ENCODE measurements around the gene KCTD10.
A peak's percentile ranks its signal among the peaks of the same experiment; 100 is the strongest.

KCTD10 gene, protein sequence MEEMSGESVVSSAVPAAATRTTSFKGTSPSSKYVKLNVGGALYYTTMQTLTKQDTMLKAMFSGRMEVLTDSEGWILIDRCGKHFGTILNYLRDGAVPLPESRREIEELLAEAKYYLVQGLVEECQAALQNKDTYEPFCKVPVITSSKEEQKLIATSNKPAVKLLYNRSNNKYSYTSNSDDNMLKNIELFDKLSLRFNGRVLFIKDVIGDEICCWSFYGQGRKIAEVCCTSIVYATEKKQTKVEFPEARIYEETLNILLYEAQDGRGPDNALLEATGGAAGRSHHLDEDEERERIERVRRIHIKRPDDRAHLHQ

DNA sequence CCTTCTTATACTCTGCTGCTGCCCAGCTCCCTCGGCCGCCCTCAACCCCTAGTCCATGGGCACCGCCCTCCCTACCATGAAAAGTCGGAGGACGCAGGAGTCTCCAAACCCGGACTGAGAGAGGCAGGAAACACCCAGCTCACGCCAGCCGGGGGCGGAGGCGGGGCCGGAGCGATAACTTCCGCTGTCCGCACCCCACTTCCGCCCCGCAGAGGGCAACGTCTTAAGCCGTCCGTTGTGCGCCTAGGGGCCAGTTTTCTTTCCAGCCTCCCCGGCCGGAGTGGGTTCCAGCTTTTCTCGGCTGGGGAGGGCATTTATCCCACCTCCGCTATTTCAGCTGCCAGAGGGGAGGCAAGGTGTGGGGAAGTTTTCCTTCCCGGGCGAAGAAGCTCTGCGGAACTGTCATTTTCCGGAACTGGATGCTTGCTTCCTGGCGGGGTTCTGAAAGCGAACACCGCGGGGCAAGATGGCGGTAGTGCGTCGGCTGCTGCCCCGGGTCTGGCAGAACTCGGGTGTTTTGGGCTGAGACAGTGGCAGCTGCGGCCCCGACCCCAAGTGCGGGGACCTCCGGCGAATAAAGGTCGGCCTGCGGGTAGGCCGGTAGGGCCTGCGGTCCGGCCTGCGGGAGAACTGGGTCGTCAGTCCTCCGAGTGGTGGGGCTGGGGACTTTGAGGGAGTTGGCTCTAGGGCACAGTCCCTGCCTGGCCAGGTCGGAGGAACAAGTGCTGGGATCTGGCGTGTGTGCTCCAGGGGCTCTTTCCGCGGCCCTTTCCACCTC, at the start of gene KCTD10, which contains the start of gene UBE3B:
Gene KCTD10 (minus strand): TSS at position 116 of the 778 bp plus-strand sequence. CDS start 38 bp downstream, at position 78.
Gene UBE3B (plus strand): TSS at position 450 of the 778 bp plus-strand sequence. CDS start 5,918 bp downstream, outside the sequence.
- DNase-seq, result peak; percentile 74 to 99

DNA sequence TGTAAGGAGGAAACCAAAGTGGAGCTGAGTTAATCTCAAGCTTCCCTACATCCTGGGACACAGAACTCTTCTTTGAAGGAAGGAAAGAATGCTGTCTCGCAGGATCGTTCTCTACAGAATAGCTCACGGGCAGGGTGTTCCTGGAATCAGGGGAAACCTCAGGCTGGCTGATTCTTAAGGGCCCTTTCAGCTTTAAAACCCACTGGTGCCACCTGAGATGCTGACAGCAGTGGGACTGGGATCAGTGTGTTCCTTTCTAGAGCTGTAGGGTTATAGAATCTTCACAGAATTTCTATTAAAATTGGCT, 48.1 kb upstream of the KCTD10 start:
- no peak for DNase-seq

DNA sequence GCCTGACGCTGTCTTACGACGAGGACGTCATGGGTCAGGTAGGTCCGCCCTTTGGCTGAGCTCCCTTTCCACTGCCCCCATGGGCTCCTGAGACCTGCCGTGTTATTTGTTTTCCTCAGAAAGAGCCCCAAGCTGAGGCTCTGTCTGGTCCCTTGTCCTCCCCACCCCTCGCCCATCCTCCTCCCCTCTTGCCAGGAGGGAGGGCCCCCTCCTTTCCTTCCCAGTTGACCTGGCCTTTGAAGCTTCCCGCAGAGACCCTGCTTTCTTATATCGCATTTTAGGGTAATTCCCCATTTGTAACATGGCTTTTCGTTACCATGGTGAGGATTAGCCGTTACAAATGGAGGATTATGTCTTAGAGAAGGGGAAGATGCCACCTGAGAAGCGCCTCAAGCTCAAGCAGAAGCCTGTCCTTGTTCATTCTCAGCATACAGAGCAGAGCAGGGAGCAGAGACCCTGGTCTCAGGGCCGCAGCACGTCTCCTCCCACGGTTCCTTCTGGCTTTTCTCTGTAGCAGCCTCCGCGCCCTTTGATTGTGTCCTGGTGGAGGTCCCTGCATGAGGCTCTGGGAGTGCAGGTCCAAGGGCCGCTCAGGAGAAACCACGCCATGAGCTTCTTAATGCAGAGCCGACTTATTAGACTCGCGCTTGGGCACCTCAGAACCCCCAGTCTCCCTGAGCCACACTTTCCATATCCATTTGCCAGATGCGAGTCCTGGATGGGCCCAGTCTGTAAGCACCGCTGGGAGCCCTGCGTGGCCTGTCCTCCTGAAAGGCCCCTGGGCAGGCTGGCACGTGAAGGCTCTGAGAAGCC, 47.6 kb upstream of the KCTD10 start:
- no peak for DNase-seq

DNA sequence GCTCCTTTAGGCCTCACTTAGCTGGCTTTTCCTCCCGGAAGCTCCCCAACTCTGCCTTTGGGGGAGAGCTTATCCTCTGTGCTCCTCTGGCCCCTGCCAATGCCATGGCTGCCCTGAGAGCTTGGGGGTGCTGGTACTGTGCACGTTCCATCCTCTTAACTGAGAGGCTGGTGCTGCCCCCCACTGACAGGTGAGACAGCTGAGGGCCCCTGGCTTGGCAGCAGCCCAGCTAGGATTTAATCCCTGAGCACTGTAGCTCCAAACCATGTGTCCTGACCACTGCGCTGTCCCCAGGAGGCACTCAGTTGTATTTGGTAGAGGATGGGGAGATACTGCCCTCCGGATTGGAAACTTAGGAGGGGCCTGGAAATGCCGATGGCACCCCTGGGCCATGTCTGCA, 46.4 kb upstream of the KCTD10 start:
- DNase-seq, result no peak

DNA sequence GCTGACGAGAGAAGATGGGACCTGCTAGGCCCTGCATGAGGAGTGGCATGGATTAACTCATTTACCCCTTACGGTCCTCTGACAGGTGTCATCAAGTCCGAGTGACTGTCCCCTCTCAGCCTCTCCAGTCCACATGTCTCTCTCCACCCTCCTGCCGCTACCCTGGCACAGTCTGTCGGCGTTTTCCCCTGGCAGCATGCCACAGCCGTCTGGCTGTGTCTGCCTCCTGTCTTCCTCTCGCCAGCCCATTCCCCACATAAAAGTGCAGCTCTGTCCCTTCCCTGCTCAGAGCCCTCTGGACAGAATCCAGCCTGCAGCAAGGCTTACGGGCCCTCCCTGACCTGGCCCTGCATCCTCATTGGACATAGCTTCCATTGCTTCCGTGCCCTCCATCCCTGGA, 46.0 kb upstream of the KCTD10 start:
- no peak for DNase-seq

DNA sequence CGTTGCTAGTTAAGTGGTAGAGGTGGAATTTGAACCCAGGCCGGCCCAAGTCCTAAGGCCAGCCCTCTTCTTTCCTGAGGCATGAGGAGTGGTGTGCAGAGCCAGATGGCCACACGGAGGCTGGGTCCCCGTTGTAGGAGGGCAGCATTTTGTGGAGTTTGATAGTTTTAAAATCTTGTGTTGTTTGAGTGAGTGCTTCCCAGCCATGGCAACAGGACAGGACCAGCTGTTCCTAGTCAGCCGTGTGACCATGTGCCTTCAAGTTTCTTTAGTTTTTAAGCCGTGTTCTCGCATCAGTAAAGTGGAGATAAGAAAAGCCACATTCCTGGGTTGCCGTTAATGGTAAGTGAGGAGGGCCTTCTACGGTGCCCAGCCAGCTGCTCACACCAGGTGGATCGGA, 44.7 kb upstream of the KCTD10 start:
- no peak for DNase-seq

DNA sequence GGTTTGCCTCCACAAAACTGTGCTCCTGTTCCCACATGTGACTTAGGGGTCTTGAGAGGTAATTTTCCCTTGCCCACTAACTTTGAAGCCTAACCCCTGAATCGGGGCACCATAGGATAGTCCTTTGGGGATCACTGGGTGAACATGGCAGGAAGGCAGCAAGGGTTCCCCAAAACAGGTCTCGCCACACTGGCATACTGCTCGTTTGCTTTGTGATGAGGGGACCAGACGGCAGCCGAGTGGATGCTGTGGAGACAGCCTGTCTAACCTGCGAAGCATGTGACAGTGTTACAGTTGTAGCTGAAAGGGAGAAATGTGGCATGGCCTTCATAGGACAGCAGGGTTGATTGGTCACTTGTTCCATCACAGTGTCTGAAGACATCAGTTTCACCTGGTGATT, 42.7 kb upstream of the KCTD10 start:
- DNase-seq, result no peak

DNA sequence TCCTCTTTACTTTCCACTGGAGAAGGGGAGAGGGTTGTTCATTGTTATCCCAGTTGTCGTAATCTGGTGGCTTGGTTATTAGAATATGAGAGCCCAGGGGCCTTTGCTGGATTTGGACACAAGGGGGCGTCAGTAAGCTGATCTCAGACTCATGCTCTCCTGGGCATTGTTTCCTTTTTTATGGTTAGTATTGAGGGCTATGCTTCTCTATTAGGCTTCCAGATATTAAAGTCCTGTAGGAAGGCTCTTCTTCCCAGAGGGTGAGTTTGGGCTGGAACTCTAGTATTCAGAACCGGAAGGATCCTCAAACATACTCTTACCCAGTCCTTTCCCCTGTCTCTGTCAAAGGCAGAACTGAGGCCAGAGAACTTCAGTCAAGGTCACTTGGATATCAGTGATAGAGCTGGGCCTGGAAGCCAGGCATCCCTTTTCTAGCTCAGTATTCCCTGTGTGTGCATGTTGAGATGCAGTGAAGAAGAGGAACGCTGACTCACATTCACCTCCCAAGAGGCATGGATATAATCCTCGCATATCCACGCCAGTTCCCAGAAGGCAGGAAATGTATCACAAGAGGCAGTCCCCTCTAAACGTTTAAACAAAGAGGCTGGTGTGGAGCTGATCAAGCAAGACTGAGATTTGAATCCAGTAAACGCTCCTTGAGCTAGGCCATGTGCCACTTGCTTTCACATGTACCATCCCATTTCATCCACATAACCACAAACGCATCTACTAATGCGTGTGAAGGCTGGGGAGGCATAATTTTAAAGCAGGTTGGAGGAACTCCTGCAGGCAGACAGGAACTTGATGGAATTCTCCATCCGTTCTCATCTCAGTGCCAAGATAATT, 41.9 kb upstream of the KCTD10 start:
- DNase-seq, result no peak

DNA sequence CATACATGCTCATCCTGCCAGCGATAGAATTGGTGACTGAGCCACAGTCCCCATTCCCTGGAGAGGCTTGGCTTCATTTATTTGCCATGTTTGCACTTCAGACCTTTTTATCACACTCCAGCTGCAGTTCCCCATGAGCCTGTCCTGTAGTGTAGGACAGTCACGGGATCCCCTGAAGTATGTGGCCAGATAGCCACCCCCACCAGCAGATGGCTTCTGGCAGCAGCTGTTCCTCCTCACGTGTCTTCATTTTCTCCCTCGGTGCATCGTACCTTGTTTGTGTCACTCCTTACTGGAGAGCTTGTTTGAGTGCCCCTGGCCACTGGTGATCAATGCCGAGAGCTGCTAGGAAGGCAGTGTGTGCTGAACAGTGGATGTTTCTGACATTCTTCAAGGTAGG, 40.5 kb upstream of the KCTD10 start:
- DNase-seq, result no peak

DNA sequence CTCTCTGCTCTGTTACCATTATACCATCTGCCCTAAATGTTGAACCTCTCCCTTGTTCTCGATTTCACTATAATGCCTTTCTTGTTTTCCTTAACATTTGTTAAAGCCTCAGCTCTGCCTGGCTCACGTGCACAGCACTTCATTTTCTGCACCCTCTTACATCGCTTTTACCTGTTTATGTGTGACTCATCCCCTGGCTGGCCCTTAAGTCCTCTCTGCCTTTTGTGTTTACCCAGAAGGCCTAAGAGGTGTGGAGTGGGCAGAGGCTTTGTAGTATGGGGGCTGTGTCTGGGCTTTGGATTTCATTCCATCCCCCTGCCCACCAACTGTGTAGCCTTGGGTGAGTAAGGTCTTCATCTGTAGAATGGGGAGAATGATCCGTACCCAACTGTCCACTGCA, 36.9 kb upstream of the KCTD10 start:
- no peak for DNase-seq

DNA sequence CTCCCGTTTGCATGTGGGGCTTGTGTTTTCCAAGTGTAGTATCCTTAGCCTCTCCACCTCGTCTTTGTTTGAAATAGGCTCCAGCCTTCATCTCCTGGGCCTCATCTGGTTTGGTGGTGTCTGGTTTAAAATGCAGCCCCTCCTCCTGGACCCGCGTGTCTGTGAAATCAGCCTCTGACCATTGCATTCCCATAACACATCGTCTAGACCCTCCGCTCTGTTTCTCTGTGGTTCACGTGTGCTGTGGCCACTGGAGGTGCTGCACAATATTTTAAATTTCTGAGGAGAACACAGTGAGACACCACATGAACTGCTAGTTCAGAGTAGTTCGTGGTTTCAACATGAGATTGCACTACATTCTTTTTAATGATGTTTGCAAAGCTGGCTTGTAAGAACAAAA, 36.0 kb upstream of the KCTD10 start:
- no peak for DNase-seq

DNA sequence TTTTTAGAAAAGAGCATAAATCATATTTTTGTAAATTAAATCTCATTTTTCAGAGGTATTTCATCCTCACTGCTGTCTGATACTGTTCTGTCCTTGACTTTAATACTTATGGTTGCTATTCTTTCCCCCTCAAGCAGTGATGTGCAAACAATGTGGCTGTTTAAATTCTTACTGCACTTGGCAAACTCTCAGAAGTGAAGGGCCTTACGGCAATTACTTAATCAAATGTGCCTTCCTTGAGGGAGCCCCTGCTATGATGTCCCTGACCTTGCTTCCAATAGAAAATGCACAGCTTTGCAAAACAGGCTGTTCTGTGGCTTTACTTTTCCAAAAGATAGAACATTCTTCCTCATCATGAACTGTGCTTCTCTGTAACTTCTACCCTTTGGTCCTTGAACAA, 35.5 kb upstream of the KCTD10 start:
- DNase-seq, result no peak

DNA sequence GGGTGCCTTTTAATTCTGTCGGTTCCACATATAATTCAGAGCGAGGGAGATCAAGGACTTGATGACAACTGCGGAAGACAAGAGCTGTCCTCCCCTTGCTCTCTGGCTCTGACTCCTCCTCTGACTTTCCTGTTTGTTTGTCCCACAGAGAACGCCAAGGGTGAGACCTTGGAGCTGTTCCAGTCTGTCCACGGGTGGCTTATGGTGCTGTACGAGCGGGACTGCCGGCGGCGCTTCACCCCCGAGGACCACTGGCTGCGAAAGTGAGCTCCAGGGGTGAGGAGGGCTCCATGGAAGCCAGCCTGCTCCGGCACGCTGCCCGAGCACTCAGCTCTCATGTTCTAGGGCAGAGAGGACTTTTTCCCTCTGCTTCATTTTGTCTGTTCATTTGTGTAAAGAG, 33.1 kb upstream of the KCTD10 start:
- no peak for DNase-seq

DNA sequence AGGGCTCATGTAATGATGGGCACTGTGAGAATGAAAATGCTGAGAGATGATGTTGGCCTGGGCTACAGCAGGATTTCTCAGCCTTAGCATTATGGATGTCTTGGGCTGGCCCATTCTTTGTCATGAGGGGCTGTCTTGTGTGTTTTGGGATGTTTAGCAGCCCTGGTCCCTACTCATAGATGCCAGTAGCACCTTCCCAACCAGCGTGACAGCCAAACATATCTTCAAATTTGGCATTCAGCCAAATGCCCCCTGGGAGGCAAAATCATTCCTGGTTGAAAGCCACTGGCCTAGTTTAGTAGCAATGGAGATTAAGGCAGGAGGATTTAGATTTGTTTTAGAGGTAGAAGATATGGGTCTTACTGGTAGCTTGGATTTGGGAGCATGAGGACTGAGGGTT, 27.0 kb upstream of the KCTD10 start:
- DNase-seq, result no peak

DNA sequence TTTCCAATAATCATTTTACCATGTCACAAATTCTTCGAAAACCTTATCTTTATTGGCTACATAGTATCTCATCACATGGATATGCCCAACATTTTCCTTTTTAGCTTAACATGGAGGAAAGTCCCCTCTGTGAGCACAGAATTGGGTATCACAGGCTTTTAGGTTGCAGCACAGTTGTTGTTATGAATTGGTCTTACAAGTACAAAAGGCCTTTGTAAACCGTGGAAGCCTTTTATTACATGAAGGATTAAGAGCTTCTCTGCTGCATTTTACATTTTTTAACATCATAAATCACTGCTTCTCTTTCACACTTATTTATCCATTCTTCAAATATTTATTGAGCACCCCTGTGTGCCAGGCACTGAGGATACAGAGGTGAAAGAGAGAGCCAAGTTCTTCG, 26.5 kb upstream of the KCTD10 start:
- DNase-seq, result no peak

DNA sequence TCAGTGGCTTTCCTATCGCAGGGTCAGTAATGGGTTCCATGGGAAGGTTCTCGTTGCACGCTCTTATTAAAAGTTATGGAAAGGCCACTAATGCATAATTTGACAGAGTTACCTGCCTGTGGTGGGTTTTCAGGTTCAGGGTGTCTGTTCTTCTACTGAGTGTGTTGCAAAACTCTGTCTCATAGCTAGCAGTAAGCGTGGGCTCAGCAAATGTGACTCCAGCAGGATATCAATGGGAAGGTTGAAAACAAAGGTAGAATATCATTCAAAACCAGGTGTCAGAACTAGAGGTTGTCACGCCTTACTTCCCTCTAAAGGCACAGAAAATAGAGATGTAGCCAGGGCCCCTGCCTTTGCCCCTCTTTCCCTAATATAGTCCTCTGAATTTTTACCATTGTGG, 25.2 kb upstream of the KCTD10 start:
- no peak for DNase-seq

DNA sequence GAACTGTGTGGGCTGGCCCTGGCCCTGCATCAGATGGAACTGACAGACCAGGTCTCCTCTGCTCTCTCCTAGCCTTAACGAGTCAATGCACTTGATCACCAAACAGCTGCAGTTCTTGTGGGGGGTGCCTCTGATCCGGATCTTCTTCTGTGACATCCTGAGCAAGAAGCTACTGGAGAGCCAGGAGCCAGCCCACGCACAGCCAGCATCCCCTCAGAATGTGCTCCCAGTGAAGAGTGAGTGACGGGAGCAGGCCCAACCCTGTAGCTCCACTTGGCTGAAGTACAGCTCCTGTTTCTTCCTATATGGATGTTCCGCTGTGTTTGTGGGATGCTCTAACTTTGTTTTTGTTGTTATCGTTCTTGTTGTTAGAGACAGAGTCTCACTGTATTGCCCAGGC, 24.2 kb upstream of the KCTD10 start:
- no peak for DNase-seq

DNA sequence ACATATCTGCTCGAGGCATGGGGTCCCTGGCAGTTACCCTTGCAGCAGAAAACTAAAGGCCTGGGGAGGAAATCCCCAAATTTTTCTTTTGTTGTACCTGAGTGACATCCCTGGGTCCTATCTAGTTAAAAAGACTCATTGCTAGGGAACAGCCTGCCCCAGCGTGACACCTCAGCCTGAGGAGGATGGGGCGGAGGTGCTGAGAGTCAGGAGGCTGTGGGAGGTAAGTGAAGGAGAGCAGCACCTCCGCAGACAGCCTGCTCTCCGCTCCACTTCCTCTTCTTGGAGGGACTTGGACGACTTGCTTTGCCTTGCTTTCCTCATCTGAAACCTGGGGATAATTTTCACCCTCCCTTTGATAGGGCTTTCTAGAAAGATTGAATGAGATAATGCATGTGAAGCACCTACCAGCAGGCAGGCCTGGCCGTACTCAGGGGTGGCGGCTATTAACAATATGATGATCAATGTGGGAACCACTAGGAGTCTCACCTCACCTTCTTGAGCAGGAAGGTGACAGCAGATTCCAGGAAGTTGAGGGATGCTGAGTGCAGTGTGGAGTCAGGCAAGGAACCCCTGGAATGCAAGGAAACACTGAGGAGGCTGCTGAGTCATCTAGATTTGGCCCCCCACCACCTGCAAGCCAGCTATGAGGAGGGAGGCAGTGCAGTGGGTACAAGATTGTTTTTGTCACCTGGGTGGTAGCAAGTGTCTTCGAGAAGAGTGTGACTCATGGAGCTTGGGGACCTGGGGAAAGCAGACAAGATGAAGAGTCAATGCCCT, 23.5 kb upstream of the KCTD10 start:
- no peak for DNase-seq

DNA sequence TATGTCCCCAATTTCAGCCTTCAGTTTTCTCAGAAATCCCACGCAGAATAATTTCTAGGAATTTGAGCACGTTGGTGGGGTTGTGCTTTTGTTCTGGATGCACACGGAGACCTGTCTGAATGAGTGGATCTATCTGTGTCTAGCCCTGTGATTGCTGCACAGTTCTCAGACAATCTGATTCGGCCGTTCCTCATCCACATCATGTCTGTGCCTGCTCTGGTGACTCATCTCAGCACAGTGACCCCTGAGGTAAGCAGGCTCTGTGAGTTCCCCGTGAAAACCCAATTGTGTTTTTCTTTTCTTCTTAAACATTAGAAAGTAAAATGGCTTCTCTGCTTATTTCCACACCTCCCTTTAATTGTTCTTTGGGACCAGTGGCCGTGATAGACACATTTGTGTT, 20.6 kb upstream of the KCTD10 start:
- DNase-seq, result no peak

DNA sequence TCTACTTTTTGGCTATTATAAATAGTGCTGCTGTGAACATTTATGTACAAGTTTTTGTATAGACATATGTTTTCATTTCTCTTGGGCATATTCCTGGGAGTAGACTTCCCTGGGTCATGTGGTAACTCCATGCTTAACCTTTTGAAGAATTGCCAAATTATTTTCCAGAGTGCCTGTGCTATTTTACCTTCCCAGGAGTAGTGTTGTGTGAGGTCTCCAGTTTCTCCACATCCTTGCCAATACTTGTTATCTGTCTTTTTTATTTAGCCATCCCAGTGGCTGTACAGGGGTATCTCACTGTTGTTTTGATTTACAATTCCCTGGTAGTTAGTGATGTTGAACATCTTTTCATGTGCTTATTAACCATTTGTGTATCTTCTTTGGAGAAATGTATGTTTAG, 19.2 kb upstream of the KCTD10 start:
- DNase-seq, result no peak

DNA sequence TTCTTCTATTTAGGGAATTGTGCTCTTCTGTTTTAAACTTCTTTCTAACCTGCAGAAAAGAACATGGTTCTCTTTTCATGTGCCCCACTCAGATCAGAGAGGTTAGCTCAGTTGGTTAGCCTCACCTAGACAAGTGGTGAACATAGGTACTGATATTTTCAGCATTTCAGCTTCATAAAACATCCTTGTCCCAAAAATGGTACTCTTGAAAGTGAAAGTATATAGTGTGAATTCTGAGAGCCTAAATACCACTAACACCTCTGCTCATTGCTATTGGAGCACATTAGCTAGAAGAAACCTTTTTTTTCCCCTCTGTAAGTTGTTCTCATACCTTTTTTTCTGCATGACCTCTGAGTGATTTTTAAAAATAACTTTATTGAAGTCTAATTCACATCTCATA, 17.9 kb upstream of the KCTD10 start:
- no peak for DNase-seq

DNA sequence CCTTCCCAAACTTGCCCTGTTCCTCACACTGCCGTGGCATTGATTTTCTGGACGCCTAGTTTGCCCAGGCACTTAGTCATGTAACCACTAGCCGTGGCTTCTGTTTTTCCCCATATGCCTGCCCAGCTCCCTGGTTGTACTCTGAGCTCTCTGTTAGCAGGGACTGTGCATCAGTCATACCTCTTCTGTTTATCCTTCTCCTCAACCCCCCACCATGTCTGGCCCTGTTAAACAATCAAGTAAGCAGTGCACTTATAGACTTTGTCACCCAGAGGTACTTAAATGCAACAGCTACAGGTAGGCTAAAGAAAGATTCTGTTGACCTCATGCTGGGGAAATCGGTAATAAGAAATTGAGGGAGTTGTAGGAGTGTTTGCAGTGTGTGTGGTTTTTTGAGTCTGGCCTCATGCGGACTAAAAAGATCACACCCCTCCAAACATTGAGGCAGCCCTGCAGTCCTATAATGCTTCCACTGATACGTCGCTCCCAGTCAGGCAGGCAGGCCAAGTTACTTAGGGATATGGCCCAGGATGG, 17.3 kb upstream of the KCTD10 start:
- no peak for DNase-seq

Measured in bone marrow (tissue), 2 donors.